Neuronal stem cell (in vitro differentiated cells): ENCODE measurements around the gene VPS13D.

ENCODE experiments used
- DNase-seq: peaks from one replicate; pipeline ENCODE4 v3.0.0-alpha.2; 2013; ENCODE audit warnings: low spot score
- H2AFZ ChIP-seq: one replicate; pipeline ENCODE4 v1.6.1; 2013; ENCODE audit warnings: mild to moderate bottlenecking, low read length, inconsistent platforms
- H2AK5ac ChIP-seq: 2 replicates; pipeline ENCODE4 v1.6.1; 2013; ENCODE audit warnings: low read depth, mild to moderate bottlenecking, inconsistent platforms, low read length, moderate library complexity, mixed read lengths
- H2BK120ac ChIP-seq: 2 replicates; pipeline ENCODE4 v1.6.1; 2013; ENCODE audit warnings: low read depth, mild to moderate bottlenecking, inconsistent platforms, low read length, moderate library complexity, mixed read lengths
- H2BK12ac ChIP-seq: one replicate; pipeline ENCODE4 v1.6.1; 2013; ENCODE audit warnings: low read length, inconsistent platforms
- H2BK15ac ChIP-seq: 2 replicates; pipeline ENCODE4 v1.6.1; 2013; ENCODE audit warnings: mild to moderate bottlenecking, low read length, inconsistent platforms, mixed read lengths
- H2BK5ac ChIP-seq: one replicate; pipeline ENCODE4 v1.6.1; 2013; ENCODE audit warnings: inconsistent platforms, mild to moderate bottlenecking, low read length, moderate library complexity
- H3K14ac ChIP-seq: one replicate; pipeline ENCODE4 v1.6.1; 2013; ENCODE audit warnings: low read length, inconsistent platforms
- H3K18ac ChIP-seq: 2 replicates; pipeline ENCODE4 v1.6.1; 2013; ENCODE audit warnings: low read length, inconsistent platforms
- H3K23ac ChIP-seq: 2 replicates; pipeline ENCODE4 v1.6.1; 2013; ENCODE audit warnings: low read depth, mild to moderate bottlenecking, mixed read lengths, low read length, inconsistent platforms; ENCODE audit not compliant: poor library complexity
- H3K27ac ChIP-seq: replicated peaks from 3 replicates; pipeline ENCODE4 v1.5.1; 2013; ENCODE audit warnings: low read length, inconsistent platforms
- H3K27me3 ChIP-seq, 3 experiments: 2 replicates each; pipeline ENCODE4 v1.6.1; 2013; ENCODE audit warnings: low read length in 3 of 3, mild to moderate bottlenecking in 2 of 3, inconsistent platforms in 1 of 3, low read depth in 1 of 3, mixed read lengths in 1 of 3, moderate library complexity in 1 of 3; ENCODE audit not compliant: control insufficient read depth in 3 of 3, insufficient read depth in 3 of 3
- H3K36me3 ChIP-seq, 2 donors: replicated peaks in 1 of 2; 2 replicates each; pipeline ENCODE4 v1.6.1; 2013; ENCODE audit warnings: low read length in 2 of 2; ENCODE audit not compliant: control insufficient read depth in 2 of 2, insufficient read depth in 2 of 2
- H3K4ac ChIP-seq: 2 replicates; pipeline ENCODE4 v1.6.1; 2013; ENCODE audit warnings: inconsistent platforms, mild to moderate bottlenecking, low read length, moderate library complexity
- H3K4me1 ChIP-seq, 2 donors: 1 replicate in 1 of 2; 2 replicates in 1 of 2; pipeline ENCODE4 v1.6.1; 2013; ENCODE audit warnings: low read length in 2 of 2, low read depth in 1 of 2; ENCODE audit not compliant: control insufficient read depth in 2 of 2, insufficient read depth in 1 of 2
- H3K4me2 ChIP-seq: one replicate; pipeline ENCODE4 v1.6.1; 2013; ENCODE audit warnings: mild to moderate bottlenecking, low read length, inconsistent platforms; ENCODE audit not compliant: insufficient read depth, poor library complexity, severe bottlenecking
- H3K4me3 ChIP-seq, 2 donors: 2 replicates each; pipeline ENCODE4 v1.5.1; 2013; ENCODE audit warnings: low read length in 2 of 2, mild to moderate bottlenecking in 2 of 2, inconsistent platforms in 1 of 2, moderate library complexity in 1 of 2
- H3K79me1 ChIP-seq: one replicate; pipeline ENCODE4 v1.6.1; 2013; ENCODE audit warnings: low read depth, mild to moderate bottlenecking, inconsistent platforms, low read length, moderate library complexity
- H3K9ac ChIP-seq: one replicate; pipeline ENCODE4 v1.6.1; 2013; ENCODE audit warnings: mild to moderate bottlenecking, low read depth, low read length, inconsistent platforms; ENCODE audit not compliant: poor library complexity
- H3K9me3 ChIP-seq, 2 donors: replicated peaks in 1 of 2; 2 replicates each; pipeline versions ENCODE3 to v1.6.1; 2013; ENCODE audit warnings: low read length in 2 of 2, mild to moderate bottlenecking in 2 of 2, inconsistent platforms in 1 of 2, low read depth in 1 of 2, mixed read lengths in 1 of 2, moderate library complexity in 1 of 2; ENCODE audit not compliant: control insufficient read depth in 2 of 2, insufficient read depth in 1 of 2
- H4K8ac ChIP-seq: one replicate; pipeline ENCODE4 v1.6.1; 2013; ENCODE audit warnings: low read depth, mild to moderate bottlenecking, inconsistent platforms, low read length, moderate library complexity
- H4K91ac ChIP-seq: one replicate; pipeline ENCODE4 v1.6.1; 2013; ENCODE audit warnings: low read length, low read depth, mild to moderate bottlenecking, inconsistent platforms; ENCODE audit not compliant: poor library complexity
- WGBS, 2 donors: extraction: QIAGEN DNeasy Blood & Tissue Kit; methylation state at CpG; one replicate each; pipeline ENCODE4 v1.1.7; 2013; ENCODE audit warnings: missing lambda C conversion rate in 2 of 2, mixed read lengths in 1 of 2; ENCODE audit not compliant: insufficient read length in 2 of 2, insufficient replicate concordance in 1 of 2; ENCODE audit errors: extremely low coverage in 2 of 2; 5-methylcytosine and 5-hydroxymethylcytosine counted together

The VPS13D gene

GRCh38 chr1:12228979-12229378, 851 bp upstream of the VPS13D start:
- DNase-seq, result no peak
- Histone ChIP-seq H3K4me3 (no peak overlapping the region), H2BK15ac (no peak overlapping the region), H4K91ac (no peak overlapping the region), H3K4ac (no peak overlapping the region), H2BK120ac (no peak overlapping the region), H2AFZ (no peak overlapping the region), H3K18ac (no peak overlapping the region), H3K27me3 (no peaks in the 10 kb centered on the region), H3K14ac (no peak overlapping the region), H3K36me3 (no peaks in the 10 kb centered on the region), H3K9me3 (no peaks in the 10 kb centered on the region), H2AK5ac (no peak overlapping the region), H2BK12ac (no peak overlapping the region), H3K27ac (no peak overlapping the region), H4K8ac (no peak overlapping the region), H3K4me2 (no peak overlapping the region), H3K9ac (no peak overlapping the region), H3K4me1 (peaks cover 3 to 4% of the 10 kb centered on the region in 2 donors), H3K79me1 (peaks cover 8% of the 10 kb centered on the region), H3K23ac (no peak overlapping the region), H2BK5ac (no peak overlapping the region)
- WGBS, 2 donors, result no CpG with 5 or more reads among the region's 7 CpGs

DNA sequence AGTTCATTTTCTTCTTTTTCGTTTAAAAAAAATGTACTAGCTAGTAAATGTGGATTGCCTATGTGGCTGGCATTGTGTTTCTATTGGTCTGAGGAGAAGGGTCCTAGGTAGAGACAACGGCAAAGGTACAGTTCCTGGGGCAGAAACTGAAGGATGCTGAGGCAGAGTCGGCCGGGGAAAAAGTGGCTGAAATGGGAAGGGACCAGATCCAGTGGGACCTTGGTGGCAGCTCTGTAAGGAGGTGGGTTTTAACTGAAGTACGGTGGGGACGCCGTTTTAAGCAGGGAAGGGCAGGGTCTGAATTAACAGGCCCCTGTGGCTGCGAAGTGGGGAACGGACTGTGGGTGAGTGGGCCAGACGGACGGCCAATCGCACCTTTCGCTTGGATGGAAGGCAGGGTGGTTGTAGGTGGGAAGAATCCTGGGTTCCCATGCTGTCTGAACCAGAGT, 420 bp upstream of the VPS13D start:
- Histone ChIP-seq H3K4me2 (peak overlapping the region; percentile 40), H3K14ac (peak overlapping the region; percentile 71), H4K91ac (no peak overlapping the region), H3K9ac (no peak overlapping the region), H2BK5ac (no peak overlapping the region), H3K23ac (peak overlapping the region; percentile 65), H3K27me3 (no peaks in the 10 kb centered on the region), H3K4me3 (peak overlapping the region in 1 of 2 donors; percentile 65), H2BK120ac (no peak overlapping the region), H2BK12ac (no peak overlapping the region), H2AK5ac (peak overlapping the region; percentile 28), H3K18ac (peak overlapping the region; percentile 38), H3K4ac (no peak overlapping the region), H2BK15ac (no peak overlapping the region), H2AFZ (peak overlapping the region; percentile 93), H3K4me1 (peaks cover 3 to 4% of the 10 kb centered on the region in 2 donors), H3K79me1 (peaks cover 8% of the 10 kb centered on the region), H3K9me3 (no peaks in the 10 kb centered on the region), H4K8ac (peak overlapping the region; percentile 98), H3K27ac (no peak overlapping the region), H3K36me3 (no peaks in the 10 kb centered on the region)
- DNase-seq, result no peak
- WGBS, 2 donors, result no CpG with 5 or more reads among the region's 13 CpGs

GRCh38 chr1:12230549-12231275, 882 bp downstream of the VPS13D start:
- H2BK5ac ChIP-seq, result no peak overlapping the region
- no peak overlapping the region for H2BK12ac ChIP-seq
- peak overlapping the region; percentile 90 for H3K18ac ChIP-seq
- peaks cover 3 to 4% of the 10 kb centered on the region in 2 donors for H3K4me1 ChIP-seq
- no peak overlapping the region for H2BK15ac ChIP-seq
- peak overlapping the region; percentile 93 for H2AFZ ChIP-seq
- peaks cover 8% of the 10 kb centered on the region for H3K79me1 ChIP-seq
- peak overlapping the region; percentile 76 for H3K23ac ChIP-seq
- H4K8ac ChIP-seq, result no peak overlapping the region
- WGBS, 2 donors, result no CpG with 5 or more reads among the region's 36 CpGs
- H3K4ac ChIP-seq, result no peak overlapping the region
- H3K27ac ChIP-seq, result no peak overlapping the region
- H4K91ac ChIP-seq, result no peak overlapping the region
- peak overlapping the region; percentile 65 to 93 for H3K4me3 ChIP-seq
- DNase-seq, result no peak
- peak overlapping the region; percentile 84 for H3K4me2 ChIP-seq
- H3K27me3 ChIP-seq, result no peaks in the 10 kb centered on the region
- peak overlapping the region; percentile 10 for H2AK5ac ChIP-seq
- no peak overlapping the region for H2BK120ac ChIP-seq
- H3K9ac ChIP-seq, result peak overlapping the region; percentile 36
- peak overlapping the region; percentile 17 for H3K14ac ChIP-seq
- H3K9me3 ChIP-seq, result no peaks in the 10 kb centered on the region
- no peaks in the 10 kb centered on the region for H3K36me3 ChIP-seq

GRCh38 chr1:12231276-12231595, 1.4 kb downstream of the VPS13D start:
- Histone ChIP-seq H3K4me3 (peak overlapping the region in 1 of 2 donors; percentile 65), H3K4me2 (peak overlapping the region; percentile 84), H3K79me1 (peaks cover 8% of the 10 kb centered on the region), H3K9me3 (no peaks in the 10 kb centered on the region), H2AFZ (peak overlapping the region; percentile 93), H3K18ac (no peak overlapping the region), H4K91ac (no peak overlapping the region), H3K14ac (no peak overlapping the region), H2BK5ac (no peak overlapping the region), H3K27me3 (no peaks in the 10 kb centered on the region), H3K4me1 (peaks cover 3 to 4% of the 10 kb centered on the region in 2 donors), H3K36me3 (no peaks in the 10 kb centered on the region), H3K23ac (peak overlapping the region; percentile 76), H2BK15ac (no peak overlapping the region), H3K27ac (no peak overlapping the region), H2AK5ac (no peak overlapping the region), H2BK120ac (no peak overlapping the region), H3K9ac (no peak overlapping the region), H4K8ac (no peak overlapping the region), H3K4ac (no peak overlapping the region), H2BK12ac (no peak overlapping the region)
- no CpG with 5 or more reads among the region's 4 CpGs for WGBS, 2 donors
- no peak for DNase-seq
